ENCODE results near the gene KCNH2.

DNA sequence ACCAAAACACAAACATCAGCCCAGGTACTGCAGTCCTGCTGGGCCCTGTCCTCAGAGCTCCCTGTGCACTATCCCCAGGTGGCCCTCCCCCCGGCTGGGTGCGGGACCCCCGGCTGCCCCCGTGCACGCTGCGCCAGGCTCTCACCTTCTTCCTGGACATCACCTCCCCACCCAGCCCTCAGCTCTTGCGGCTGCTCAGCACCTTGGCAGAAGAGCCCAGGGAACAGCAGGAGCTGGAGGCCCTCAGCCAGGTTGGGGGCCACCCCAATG lies 31.9 kb upstream of the KCNH2 start:
- TF ChIP-seq, protein P1, sequence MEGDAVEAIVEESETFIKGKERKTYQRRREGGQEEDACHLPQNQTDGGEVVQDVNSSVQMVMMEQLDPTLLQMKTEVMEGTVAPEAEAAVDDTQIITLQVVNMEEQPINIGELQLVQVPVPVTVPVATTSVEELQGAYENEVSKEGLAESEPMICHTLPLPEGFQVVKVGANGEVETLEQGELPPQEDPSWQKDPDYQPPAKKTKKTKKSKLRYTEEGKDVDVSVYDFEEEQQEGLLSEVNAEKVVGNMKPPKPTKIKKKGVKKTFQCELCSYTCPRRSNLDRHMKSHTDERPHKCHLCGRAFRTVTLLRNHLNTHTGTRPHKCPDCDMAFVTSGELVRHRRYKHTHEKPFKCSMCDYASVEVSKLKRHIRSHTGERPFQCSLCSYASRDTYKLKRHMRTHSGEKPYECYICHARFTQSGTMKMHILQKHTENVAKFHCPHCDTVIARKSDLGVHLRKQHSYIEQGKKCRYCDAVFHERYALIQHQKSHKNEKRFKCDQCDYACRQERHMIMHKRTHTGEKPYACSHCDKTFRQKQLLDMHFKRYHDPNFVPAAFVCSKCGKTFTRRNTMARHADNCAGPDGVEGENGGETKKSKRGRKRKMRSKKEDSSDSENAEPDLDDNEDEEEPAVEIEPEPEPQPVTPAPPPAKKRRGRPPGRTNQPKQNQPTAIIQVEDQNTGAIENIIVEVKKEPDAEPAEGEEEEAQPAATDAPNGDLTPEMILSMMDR (IDR thresholded peaks at IDR 0.05; ENCODE audit: low read depth, low read length, poor library complexity, severe bottlenecking): no peak
- TF ChIP-seq EZH2phosphoT487 (IDR thresholded peaks at IDR 0.05; ENCODE audit: borderline replicate concordance, low read length): no peak
